Panc1 (cell line): ENCODE data around the gene RING1.

ENCODE experiments used
- POLR2AphosphoS5 ChIP-seq: IDR thresholded peaks from 2 replicates; pipeline ENCODE4 v1.6.1; 2012; ENCODE audit warnings: mild to moderate bottlenecking, low read depth, low read length, moderate library complexity
- REST ChIP-seq, 2 experiments: IDR thresholded peaks; 2 replicates each; pipeline ENCODE4 v1.6.1; 2011 to 2012; ENCODE audit warnings: low read depth in 2 of 2, control low read depth in 1 of 2, low read length in 1 of 2, mild to moderate bottlenecking in 1 of 2, moderate library complexity in 1 of 2; ENCODE audit not compliant: insufficient read depth in 1 of 2
- SIN3A ChIP-seq: IDR thresholded peaks from 2 replicates; pipeline ENCODE4 v1.6.1; 2012; ENCODE audit warnings: low read depth, mild to moderate bottlenecking, low read length, moderate library complexity, borderline replicate concordance; ENCODE audit not compliant: insufficient read depth
- TCF7L2 ChIP-seq: IDR thresholded peaks from 2 replicates; pipeline ENCODE4 v1.6.1; 2011; ENCODE audit warnings: mild to moderate bottlenecking, low read depth, low read length, inconsistent platforms
- TF ChIP-seq, protein P1 (sequence below): fragments of 450-650 bp; IDR thresholded peaks from 2 replicates; pipeline ENCODE4 v1.5.1; 2017; ENCODE audit warnings: mild to moderate bottlenecking

GRCh38 chr6:33164176-33164575 lies 44.1 kb upstream of the RING1 start:
- TF ChIP-seq, protein P1, sequence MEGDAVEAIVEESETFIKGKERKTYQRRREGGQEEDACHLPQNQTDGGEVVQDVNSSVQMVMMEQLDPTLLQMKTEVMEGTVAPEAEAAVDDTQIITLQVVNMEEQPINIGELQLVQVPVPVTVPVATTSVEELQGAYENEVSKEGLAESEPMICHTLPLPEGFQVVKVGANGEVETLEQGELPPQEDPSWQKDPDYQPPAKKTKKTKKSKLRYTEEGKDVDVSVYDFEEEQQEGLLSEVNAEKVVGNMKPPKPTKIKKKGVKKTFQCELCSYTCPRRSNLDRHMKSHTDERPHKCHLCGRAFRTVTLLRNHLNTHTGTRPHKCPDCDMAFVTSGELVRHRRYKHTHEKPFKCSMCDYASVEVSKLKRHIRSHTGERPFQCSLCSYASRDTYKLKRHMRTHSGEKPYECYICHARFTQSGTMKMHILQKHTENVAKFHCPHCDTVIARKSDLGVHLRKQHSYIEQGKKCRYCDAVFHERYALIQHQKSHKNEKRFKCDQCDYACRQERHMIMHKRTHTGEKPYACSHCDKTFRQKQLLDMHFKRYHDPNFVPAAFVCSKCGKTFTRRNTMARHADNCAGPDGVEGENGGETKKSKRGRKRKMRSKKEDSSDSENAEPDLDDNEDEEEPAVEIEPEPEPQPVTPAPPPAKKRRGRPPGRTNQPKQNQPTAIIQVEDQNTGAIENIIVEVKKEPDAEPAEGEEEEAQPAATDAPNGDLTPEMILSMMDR = no peak
- TF ChIP-seq POLR2AphosphoS5 (no peak), REST (IDR thresholded peaks at IDR 0.05; ENCODE audit: insufficient read depth in 1 of 2, low read depth in 2 of 2, low read length in 1 of 2) (no peak), SIN3A (no peak), TCF7L2 (no peak)
